A549 treated with RU486 at 1 μM for 4 hours (cell line): ENCODE measurements around the gene CD33. TPM values are rescaled to one million over a fixed set of nuclear protein-coding genes. Genes with fewer than 3 reads are reported as not detected.

Experiments
- total RNA-seq: library from RNA; stranded (reverse); fragments of 200-300 nt; extraction: Qiagen RNA extraction; gene quantifications from 5 replicates; pipeline ENCODE4 v1.2.3, GENCODE V29; 2022; ENCODE audit warnings: low read depth

Gene CD33
- 0.02 to 0.14 TPM (median 0.09 TPM) in 3 of 5 replicates, not detected in the others for total RNA-seq

GRCh38 chr19:51224898-51225393 lies at the start of gene CD33:
Gene CD33 (plus strand): TSS chr19:51225080. CDS start chr19:51225119, 39 bp downstream.

DNA sequence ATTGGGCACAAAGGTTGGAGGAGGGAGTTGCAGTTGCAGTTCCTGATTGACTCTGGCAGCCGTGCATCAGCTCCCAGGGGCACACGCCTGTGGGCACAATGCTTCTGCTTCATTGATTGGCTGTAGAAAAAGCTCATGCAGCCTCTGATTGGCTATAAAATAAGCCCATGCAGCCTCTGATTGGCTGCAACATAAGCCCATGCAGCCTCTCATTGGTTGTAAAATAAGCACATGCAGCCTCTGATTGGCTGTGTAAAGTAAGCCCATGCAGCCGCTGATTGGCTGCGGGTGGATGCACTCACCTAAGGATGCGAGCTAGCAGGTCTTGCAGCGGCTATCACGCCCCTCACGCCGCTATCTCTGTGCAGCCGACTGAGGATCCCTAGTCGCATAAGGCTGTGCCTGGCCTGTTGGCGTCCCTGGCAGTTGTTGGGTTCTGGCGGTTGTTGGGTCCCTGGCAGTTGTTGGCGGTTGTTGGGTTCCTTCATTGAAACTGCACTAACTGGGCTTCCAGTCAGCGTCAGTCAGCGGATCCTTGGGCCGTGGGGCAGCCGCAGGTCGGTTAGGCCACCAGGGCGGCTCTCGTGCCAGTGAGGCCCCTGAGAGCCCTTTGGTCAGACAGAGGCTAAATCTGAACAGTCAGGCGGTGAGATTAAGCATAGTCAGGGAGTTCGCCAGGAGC lies 26.0 kb downstream of the CD33 start, which contains the start of gene SIGLECL1:
Gene SIGLECL1 (plus strand): TSS at position 295 of the 682 bp plus-strand sequence. CDS start 12,993 bp downstream, outside the sequence.

Other genes with a start within 250 kb of the CD33 start
- not detected in 5 replicates for gene KLK7, start 241.2 kb upstream of the CD33 start, total RNA-seq
- not detected in 5 replicates for gene KLK8, start 223.5 kb upstream of the CD33 start, total RNA-seq
- 0.19 to 0.73 TPM (median 0.29 TPM) in 5 replicates for gene KLK10, start 205.4 kb upstream of the CD33 start, total RNA-seq
- not detected in 5 replicates for gene KLK11, start 198.5 kb upstream of the CD33 start, total RNA-seq
- gene KLK12, start 190.1 kb upstream of the CD33 start, total RNA-seq, result not detected in 5 replicates
- gene KLK13, start 160.0 kb upstream of the CD33 start, total RNA-seq, result 0.15 to 0.29 TPM in 2 of 5 replicates, not detected in the others
- gene KLK14, start 142.2 kb upstream of the CD33 start, total RNA-seq, result 0.16 to 0.92 TPM (median 0.39 TPM) in 5 replicates
- 5.5 to 18.1 TPM (median 16.9 TPM) in 5 replicates for gene CTU1, start 116.7 kb upstream of the CD33 start, total RNA-seq
- not detected in 5 replicates for gene SIGLEC9, start 100.2 kb upstream of the CD33 start, total RNA-seq
- not detected in 5 replicates for gene SIGLEC7, start 82.8 kb upstream of the CD33 start, total RNA-seq
- not detected in 5 replicates for gene SIGLECL1, start 26.0 kb downstream of the CD33 start, total RNA-seq
- gene IGLON5, start 86.6 kb downstream of the CD33 start, total RNA-seq, result 0.07 to 0.09 TPM in 2 of 5 replicates, not detected in the others
- gene VSIG10L, start 117.1 kb downstream of the CD33 start, total RNA-seq, result 6.8 to 11.3 TPM (median 10.1 TPM) in 5 replicates
- gene ETFB, start 141.3 kb downstream of the CD33 start, total RNA-seq, result 222 to 251 TPM (median 225 TPM) in 5 replicates
- 6.2 to 14.6 TPM (median 10.2 TPM) in 5 replicates for gene CLDND2, start 143.9 kb downstream of the CD33 start, total RNA-seq
- not detected in 5 replicates for gene NKG7, start 147.6 kb downstream of the CD33 start, total RNA-seq
- not detected in 5 replicates for gene LIM2, start 162.9 kb downstream of the CD33 start, total RNA-seq
- gene C19orf84, start 165.5 kb downstream of the CD33 start, total RNA-seq, result not detected in 5 replicates
- gene SIGLEC10, start 192.6 kb downstream of the CD33 start, total RNA-seq, result not detected in 5 replicates
- not detected in 5 replicates for gene SIGLEC8, start 233.4 kb downstream of the CD33 start, total RNA-seq